ENCODE measurements around the gene PDGFB. TPM values are rescaled to one million over a fixed set of nuclear protein-coding genes. Genes with fewer than 3 reads are reported as not detected.

Gene PDGFB
- total RNA-seq, 4 donors from 2014 or later: 2.7 to 7.5 (median 4.0) TPM

DNA sequence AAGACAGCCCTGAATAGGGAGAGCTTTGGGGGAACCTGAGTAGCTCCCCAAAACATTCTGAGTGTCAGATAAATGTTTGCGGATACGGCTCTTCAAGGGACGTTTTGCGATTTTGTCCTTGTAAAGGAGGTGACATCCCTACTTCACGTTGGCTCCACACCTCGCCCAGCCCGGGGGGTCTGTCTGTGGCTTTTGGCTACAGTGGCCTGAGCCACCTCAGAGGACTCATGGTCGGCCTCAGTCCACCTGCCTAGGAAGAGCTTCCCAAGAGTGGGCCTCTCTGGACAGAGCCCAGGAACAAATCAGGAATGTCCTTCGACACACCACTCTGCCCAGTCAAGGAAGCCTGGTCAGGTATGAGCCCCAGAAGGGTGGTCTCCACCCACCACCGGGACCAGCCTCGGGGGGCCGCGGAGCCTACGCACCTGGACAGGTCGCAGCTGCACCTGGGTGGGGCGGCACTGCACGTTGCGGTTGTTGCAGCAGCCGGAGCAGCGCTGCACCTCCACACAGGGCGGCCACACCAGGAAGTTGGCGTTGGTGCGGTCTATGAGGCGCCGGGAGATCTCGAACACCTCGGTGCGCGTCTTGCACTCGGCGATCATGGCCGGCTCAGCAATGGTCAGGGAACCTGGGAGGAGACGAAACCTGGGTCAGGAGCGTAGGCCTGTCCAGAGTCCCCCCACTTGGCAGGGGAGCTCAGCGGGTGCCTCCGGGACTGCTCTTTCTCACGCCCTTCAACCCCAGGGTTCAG is 13.4 kb downstream of the PDGFB start:
- in situ Hi-C loops (cut with MboI; ENCODE audit: low pct_ligation_motif_present in 1 of 4, low pct_unique_long_range_greater_than_20kb in 1 of 4, low sequenced_read_pairs in 3 of 4): no loop called here
- Histone ChIP-seq H3K4me3 (no peak overlapping the region), H3K27ac (peak overlapping the region in 1 of 4 donors; percentile 12), H3K27me3 (peaks cover 45% of the 10 kb centered on the region), H3K9me3 (no peaks in the 10 kb centered on the region), H3K4me1 (peaks cover 0 to 22% (median 14%) of the 10 kb centered on the region in 4 donors), H3K36me3 (no peaks in the 10 kb centered on the region)
- intact Hi-C loops (cut with DNase I; ENCODE audit: low total_unique reads): no loop called here
- TF ChIP-seq POLR2A (IDR thresholded peaks at IDR 0.05) (no peak), CTCF (IDR thresholded peaks at IDR 0.05) (no peak), POLR2AphosphoS5 (IDR thresholded peaks at IDR 0.05) (no peak), EP300 (IDR thresholded peaks at IDR 0.05; ENCODE audit: low read depth) (no peak)
- 93 to 95% methylated on average over 16 to 36 of the region's 37 CpGs for WGBS, 2 donors (ENCODE audit: low coverage in 1 of 2)
- DNase-seq: no peak

- peaks cover 0 to 13% (median 6%) of the 10 kb centered on the region in 4 donors for H3K4me1 ChIP-seq
- no peaks in the 10 kb centered on the region for H3K9me3 ChIP-seq
- no peak for DNase-seq
- no peaks in the 10 kb centered on the region for H3K36me3 ChIP-seq
- peaks cover 37% of the 10 kb centered on the region for H3K27me3 ChIP-seq
- TF ChIP-seq POLR2A (IDR thresholded peaks at IDR 0.05) (no peak), POLR2AphosphoS5 (IDR thresholded peaks at IDR 0.05) (no peak), CTCF (IDR thresholded peaks at IDR 0.05) (no peak), EP300 (IDR thresholded peaks at IDR 0.05; ENCODE audit: low read depth) (no peak)
- in situ Hi-C loops (cut with MboI; ENCODE audit: low pct_ligation_motif_present in 1 of 4, low pct_unique_long_range_greater_than_20kb in 1 of 4, low sequenced_read_pairs in 3 of 4): no loop called here
- H3K27ac ChIP-seq: peak overlapping the region in 2 of 4 donors; percentile 10 to 12
- H3K4me3 ChIP-seq: no peak overlapping the region
- intact Hi-C loops (cut with DNase I; ENCODE audit: low total_unique reads): no loop called here
- WGBS, 2 donors (ENCODE audit: low coverage in 1 of 2): 60 to 63% methylated on average over 4 to 30 of the region's 30 CpGs
Measured at GRCh38 chr22:39230261-39231196, 14.3 kb downstream of the PDGFB start.

GRCh38 chr22:39229688-39230260 is 15.0 kb downstream of the PDGFB start:
- H3K4me3 ChIP-seq: no peak overlapping the region
- peaks cover 0 to 6% (median under 1%) of the 10 kb centered on the region in 4 donors for H3K4me1 ChIP-seq
- DNase-seq: no peak
- H3K27me3 ChIP-seq: peaks cover 29% of the 10 kb centered on the region
- H3K9me3 ChIP-seq: no peaks in the 10 kb centered on the region
- intact Hi-C loops (cut with DNase I; ENCODE audit: low total_unique reads) (no loop called here), in situ Hi-C loops (cut with MboI; ENCODE audit: low pct_ligation_motif_present in 1 of 4, low pct_unique_long_range_greater_than_20kb in 1 of 4, low sequenced_read_pairs in 3 of 4) (no loop called here)
- 76% methylated on average over 14 of the region's 14 CpGs; no CpG with 5 or more reads in 1 of the 2 donors for WGBS, 2 donors (ENCODE audit: low coverage in 1 of 2)
- H3K36me3 ChIP-seq: no peaks in the 10 kb centered on the region
- peak overlapping the region in 1 of 4 donors; percentile 10 for H3K27ac ChIP-seq
- TF ChIP-seq EP300 (IDR thresholded peaks at IDR 0.05; ENCODE audit: low read depth): no peak
- no peak for TF ChIP-seq CTCF (IDR thresholded peaks at IDR 0.05)

GRCh38 chr22:39229075-39229474 is 15.7 kb downstream of the PDGFB start:
- Histone ChIP-seq H3K36me3 (no peaks in the 10 kb centered on the region), H3K4me1 (peaks cover 0 to 4% (median 0%) of the 10 kb centered on the region in 4 donors), H3K9me3 (no peaks in the 10 kb centered on the region), H3K27me3 (peaks cover 22% of the 10 kb centered on the region), H3K4me3 (no peak overlapping the region), H3K27ac (no peak overlapping the region)
- DNase-seq: no peak
- WGBS, 2 donors (ENCODE audit: low coverage in 1 of 2): 87 to 89% methylated on average over 8 of the region's 8 CpGs
- TF ChIP-seq POLR2AphosphoS5 (IDR thresholded peaks at IDR 0.05) (no peak), EP300 (IDR thresholded peaks at IDR 0.05; ENCODE audit: low read depth) (no peak), POLR2A (IDR thresholded peaks at IDR 0.05) (no peak), CTCF (IDR thresholded peaks at IDR 0.05) (no peak)
- in situ Hi-C loops (cut with MboI; ENCODE audit: low pct_ligation_motif_present in 1 of 4, low pct_unique_long_range_greater_than_20kb in 1 of 4, low sequenced_read_pairs in 3 of 4) (no loop called here), intact Hi-C loops (cut with DNase I; ENCODE audit: low total_unique reads) (no loop called here)

All from transverse colon (tissue), 4 donors.